ENCODE measurements around the gene NDUFAF3. TPM values are rescaled to one million over a fixed set of nuclear protein-coding genes. Genes with fewer than 3 reads are reported as not detected.
A peak's percentile ranks its signal among the peaks of the same experiment; 100 is the strongest.

The NDUFAF3 gene
- polyA plus RNA-seq, 3 donors: 42.1 to 93.4 (median 88.8) TPM

- peaks cover 0 to 1% (median 0%) of the 10 kb centered on the region in 3 donors for H3K27me3 Mint-ChIP-seq (ENCODE audit: low read depth in 3 of 3)
- H3K27ac Mint-ChIP-seq: peak overlapping the region; percentile 82 to 94 (median 91)
- Histone ChIP-seq H3K9ac (ENCODE audit: insufficient read depth, low read length, poor library complexity, severe bottlenecking) (peak overlapping the region; percentile 82), H3K9me3 (replicated peaks in 1 of 2; ENCODE audit: control insufficient read depth in 1 of 2, insufficient read depth in 1 of 2, low read length in 2 of 2) (no peaks in the 10 kb centered on the region), H3K27me3 (ENCODE audit: control insufficient read depth in 2 of 2, insufficient read depth in 2 of 2, low read length in 2 of 2) (no peaks in the 10 kb centered on the region), H3K4me1 (ENCODE audit: control insufficient read depth in 1 of 2, insufficient read depth in 2 of 2, low read length in 2 of 2) (peaks cover 21 to 27% of the 10 kb centered on the region in 2 donors), H3K4me3 (replicated peaks in 1 of 3; ENCODE audit: low read depth in 2 of 3, low read length in 3 of 3) (peak overlapping the region; percentile 83 to 96 (median 96)), H2AFZ (ENCODE audit: insufficient read depth, low read depth, low read length, poor library complexity, severe bottlenecking) (peak overlapping the region; percentile 100), H4K20me1 (ENCODE audit: insufficient read depth, low read length) (no peaks in the 10 kb centered on the region), H3K4me2 (replicated peaks; ENCODE audit: extremely low read depth, low read length, poor library complexity, severe bottlenecking) (peak overlapping the region; percentile 99), H3K27ac (ENCODE audit: low read depth in 1 of 2, low read length in 2 of 2) (peak overlapping the region; percentile 63 to 75), H3K36me3 (replicated peaks in 1 of 2; ENCODE audit: control insufficient read depth in 1 of 2, insufficient read depth in 2 of 2, low read length in 2 of 2) (peaks cover 21 to 30% of the 10 kb centered on the region in 2 donors), H3K79me2 (ENCODE audit: insufficient read depth, low read length) (peaks cover 23% of the 10 kb centered on the region)
- peaks cover 33% of the 10 kb centered on the region for H3K4me1 Mint-ChIP-seq
- no peak for DNase-seq
- intact Hi-C loops (cut with micrococcal nuclease): loop anchor here (2.0 to 10.0 kb wide), 5 partner anchors 18 to 168 kb away; partner anchors contain the start of genes LAMB2 (in 1 of the 2), NDUFAF3 (in 1 of the 2), QRICH1 (in 1 of the 2) and WDR6 (in 1 of the 2)
- no peaks in the 10 kb centered on the region for H3K9me3 Mint-ChIP-seq
- H3K4me3 Mint-ChIP-seq: peak overlapping the region; percentile 93 to 95
- 2% methylated on average over 18 of the region's 21 CpGs for WGBS (ENCODE audit: insufficient coverage)
- no peak for TF ChIP-seq CTCF (IDR thresholded peaks at IDR 0.05)
- peaks cover 16 to 29% of the 10 kb centered on the region in 2 donors for H3K36me3 Mint-ChIP-seq
Measured at GRCh38 chr3:48989126-48989795, 32.7 kb upstream of the NDUFAF3 start.

GRCh38 chr3:48989796-48990635 is 31.9 kb upstream of the NDUFAF3 start, which contains the start of gene P4HTM:
TSS of gene P4HTM (plus strand) at chr3:48990241. CDS start at chr3:48990257, 16 bp downstream.
- Mint-ChIP-seq H3K27me3 (ENCODE audit: low read depth in 3 of 3) (no peaks in the 10 kb centered on the region), H3K9me3 (no peaks in the 10 kb centered on the region)
- intact Hi-C loops (cut with micrococcal nuclease): loop anchor here (2.0 to 10.0 kb wide), 6 partner anchors 17 to 167 kb away; partner anchors contain the start of genes LAMB2 (in 1 of the 2), NDUFAF3 (in 1 of the 2), QRICH1 (in 1 of the 2) and WDR6 (in 1 of the 2)

More at GRCh38 chr3:48989796-48990635, 31.9 kb upstream of the NDUFAF3 start, which contains the start of gene P4HTM:
- WGBS (ENCODE audit: insufficient coverage): under 1% methylated on average over 91 of the region's 91 CpGs
- Histone ChIP-seq H3K9ac (ENCODE audit: insufficient read depth, low read length, poor library complexity, severe bottlenecking) (peak within 1 kb of the TSS; percentile 82), H3K27me3 (ENCODE audit: control insufficient read depth in 2 of 2, insufficient read depth in 2 of 2, low read length in 2 of 2) (no peaks in the 10 kb centered on the region), H3K79me2 (ENCODE audit: insufficient read depth, low read length) (peaks cover 23% of the 10 kb centered on the region), H3K4me2 (replicated peaks; ENCODE audit: extremely low read depth, low read length, poor library complexity, severe bottlenecking) (peak within 1 kb of the TSS; percentile 99), H3K4me1 (ENCODE audit: control insufficient read depth in 1 of 2, insufficient read depth in 2 of 2, low read length in 2 of 2) (peaks cover 21 to 27% of the 10 kb centered on the region in 2 donors), H3K36me3 (replicated peaks in 1 of 2; ENCODE audit: control insufficient read depth in 1 of 2, insufficient read depth in 2 of 2, low read length in 2 of 2) (peaks cover 16 to 30% of the 10 kb centered on the region in 2 donors), H3K4me3 (replicated peaks in 1 of 3; ENCODE audit: low read depth in 2 of 3, low read length in 3 of 3) (peak within 1 kb of the TSS; percentile 83 to 96 (median 96)), H3K9me3 (replicated peaks in 1 of 2; ENCODE audit: control insufficient read depth in 1 of 2, insufficient read depth in 1 of 2, low read length in 2 of 2) (no peaks in the 10 kb centered on the region), H3K27ac (ENCODE audit: low read depth in 1 of 2, low read length in 2 of 2) (peak within 1 kb of the TSS; percentile 63 to 75), H4K20me1 (ENCODE audit: insufficient read depth, low read length) (no peaks in the 10 kb centered on the region), H2AFZ (ENCODE audit: insufficient read depth, low read depth, low read length, poor library complexity, severe bottlenecking) (peak within 1 kb of the TSS; percentile 100)
- Mint-ChIP-seq H3K4me3 (peak within 1 kb of the TSS; percentile 93 to 95), H3K4me1 (peaks cover 27% of the 10 kb centered on the region), H3K27ac (peak within 1 kb of the TSS; percentile 82 to 94 (median 91)), H3K36me3 (peaks cover 17 to 29% of the 10 kb centered on the region in 2 donors)
- TF ChIP-seq CTCF (IDR thresholded peaks at IDR 0.05): peak; percentile 22
- peak; percentile 57 to 74 (median 57) for DNase-seq
